A549 (cell line): Measurements from ENCODE around the gene STRAP.

Source experiments
- TF ChIP-seq, protein P1 (sequence below): fragments of >200 bp; sonication (Bioruptor Twin); formaldehyde crosslinking; IDR thresholded peaks from 3 replicates; pipeline ENCODE4 v1.5.1; 2016
- TF ChIP-seq, protein P2 (sequence below): fragments of 150-350 bp; IDR thresholded peaks from 2 replicates; pipeline ENCODE4 v1.6.1; 2014; ENCODE audit warnings: low read depth, mild to moderate bottlenecking, low read length

DNA sequence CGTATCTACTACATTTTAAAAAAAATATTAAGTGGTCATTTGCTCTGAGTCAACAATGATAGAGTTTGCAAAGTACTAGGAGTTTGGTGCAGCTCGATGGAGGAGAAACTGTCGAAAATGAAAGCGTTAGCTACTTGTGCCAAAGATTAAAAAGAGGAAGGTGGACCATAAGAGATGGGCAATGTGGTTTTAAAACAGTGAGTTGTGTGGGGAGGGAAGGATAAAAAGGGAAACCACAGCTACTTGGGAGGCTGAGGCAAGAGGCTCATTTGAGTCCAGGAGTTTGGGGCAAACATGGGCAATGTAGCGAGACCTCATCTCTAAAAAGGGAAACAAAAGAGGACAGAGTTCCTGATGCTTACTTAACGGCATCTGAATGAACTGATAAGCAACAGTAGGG lies 18.2 kb upstream of the STRAP start:
- TF ChIP-seq, protein P1, sequence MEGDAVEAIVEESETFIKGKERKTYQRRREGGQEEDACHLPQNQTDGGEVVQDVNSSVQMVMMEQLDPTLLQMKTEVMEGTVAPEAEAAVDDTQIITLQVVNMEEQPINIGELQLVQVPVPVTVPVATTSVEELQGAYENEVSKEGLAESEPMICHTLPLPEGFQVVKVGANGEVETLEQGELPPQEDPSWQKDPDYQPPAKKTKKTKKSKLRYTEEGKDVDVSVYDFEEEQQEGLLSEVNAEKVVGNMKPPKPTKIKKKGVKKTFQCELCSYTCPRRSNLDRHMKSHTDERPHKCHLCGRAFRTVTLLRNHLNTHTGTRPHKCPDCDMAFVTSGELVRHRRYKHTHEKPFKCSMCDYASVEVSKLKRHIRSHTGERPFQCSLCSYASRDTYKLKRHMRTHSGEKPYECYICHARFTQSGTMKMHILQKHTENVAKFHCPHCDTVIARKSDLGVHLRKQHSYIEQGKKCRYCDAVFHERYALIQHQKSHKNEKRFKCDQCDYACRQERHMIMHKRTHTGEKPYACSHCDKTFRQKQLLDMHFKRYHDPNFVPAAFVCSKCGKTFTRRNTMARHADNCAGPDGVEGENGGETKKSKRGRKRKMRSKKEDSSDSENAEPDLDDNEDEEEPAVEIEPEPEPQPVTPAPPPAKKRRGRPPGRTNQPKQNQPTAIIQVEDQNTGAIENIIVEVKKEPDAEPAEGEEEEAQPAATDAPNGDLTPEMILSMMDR = no peak
- TF ChIP-seq, protein P2, sequence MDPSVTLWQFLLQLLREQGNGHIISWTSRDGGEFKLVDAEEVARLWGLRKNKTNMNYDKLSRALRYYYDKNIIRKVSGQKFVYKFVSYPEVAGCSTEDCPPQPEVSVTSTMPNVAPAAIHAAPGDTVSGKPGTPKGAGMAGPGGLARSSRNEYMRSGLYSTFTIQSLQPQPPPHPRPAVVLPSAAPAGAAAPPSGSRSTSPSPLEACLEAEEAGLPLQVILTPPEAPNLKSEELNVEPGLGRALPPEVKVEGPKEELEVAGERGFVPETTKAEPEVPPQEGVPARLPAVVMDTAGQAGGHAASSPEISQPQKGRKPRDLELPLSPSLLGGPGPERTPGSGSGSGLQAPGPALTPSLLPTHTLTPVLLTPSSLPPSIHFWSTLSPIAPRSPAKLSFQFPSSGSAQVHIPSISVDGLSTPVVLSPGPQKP = no peak
